Mammary epithelial cell (primary cell): ENCODE data around the gene ALG9.

Source experiments
- EZH2 ChIP-seq: IDR thresholded peaks from 2 replicates; pipeline ENCODE4 v1.6.1; 2012; ENCODE audit warnings: low read length, inconsistent platforms, borderline replicate concordance
- TF ChIP-seq, protein P1 (sequence below), 2 donors: IDR thresholded peaks in 1 of 2; conservative IDR thresholded peaks in 1 of 2; 2 replicates each; pipeline ENCODE4 v1.5.1; 2011 to 2012; ENCODE audit warnings: inconsistent platforms in 2 of 2, low read length in 2 of 2, mild to moderate bottlenecking in 2 of 2, control low read depth in 1 of 2, low read depth in 1 of 2; ENCODE audit not compliant: insufficient read depth in 1 of 2; ENCODE audit errors: extremely low read depth in 1 of 2

DNA sequence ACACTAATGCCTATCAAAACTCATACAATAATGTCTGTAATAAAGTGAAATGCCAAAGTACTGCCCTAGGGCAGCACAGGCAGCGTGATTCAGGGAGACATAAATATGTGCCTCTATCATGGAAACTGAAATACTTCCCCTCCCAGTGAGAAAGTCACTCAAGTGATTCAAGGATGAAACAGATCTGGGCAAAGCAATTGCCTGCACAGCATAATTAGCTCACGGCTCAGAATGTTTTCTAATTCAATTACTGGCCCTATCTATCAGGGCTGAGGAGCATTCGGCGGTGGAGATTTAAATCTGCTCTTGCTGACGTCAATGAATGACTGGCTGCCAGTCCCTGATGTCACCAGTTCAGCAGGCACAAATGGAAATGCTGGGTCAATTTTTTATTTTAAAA is 77.5 kb downstream of the ALG9 start:
- TF ChIP-seq, protein P1, sequence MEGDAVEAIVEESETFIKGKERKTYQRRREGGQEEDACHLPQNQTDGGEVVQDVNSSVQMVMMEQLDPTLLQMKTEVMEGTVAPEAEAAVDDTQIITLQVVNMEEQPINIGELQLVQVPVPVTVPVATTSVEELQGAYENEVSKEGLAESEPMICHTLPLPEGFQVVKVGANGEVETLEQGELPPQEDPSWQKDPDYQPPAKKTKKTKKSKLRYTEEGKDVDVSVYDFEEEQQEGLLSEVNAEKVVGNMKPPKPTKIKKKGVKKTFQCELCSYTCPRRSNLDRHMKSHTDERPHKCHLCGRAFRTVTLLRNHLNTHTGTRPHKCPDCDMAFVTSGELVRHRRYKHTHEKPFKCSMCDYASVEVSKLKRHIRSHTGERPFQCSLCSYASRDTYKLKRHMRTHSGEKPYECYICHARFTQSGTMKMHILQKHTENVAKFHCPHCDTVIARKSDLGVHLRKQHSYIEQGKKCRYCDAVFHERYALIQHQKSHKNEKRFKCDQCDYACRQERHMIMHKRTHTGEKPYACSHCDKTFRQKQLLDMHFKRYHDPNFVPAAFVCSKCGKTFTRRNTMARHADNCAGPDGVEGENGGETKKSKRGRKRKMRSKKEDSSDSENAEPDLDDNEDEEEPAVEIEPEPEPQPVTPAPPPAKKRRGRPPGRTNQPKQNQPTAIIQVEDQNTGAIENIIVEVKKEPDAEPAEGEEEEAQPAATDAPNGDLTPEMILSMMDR (conservative IDR thresholded peaks at IDR 0.05 in 1 of 2, IDR thresholded peaks at IDR 0.05 in 1 of 2; ENCODE audit: extremely low read depth in 1 of 2, insufficient read depth in 1 of 2, low read depth in 1 of 2, low read length in 2 of 2): no peak
- no peak for TF ChIP-seq EZH2
